Breast epithelium (tissue), 3 donors: ENCODE measurements around the gene ENAM.

ENCODE experiments used
- POLR2A ChIP-seq: fragments of 450-650 bp; IDR thresholded peaks from one replicate; pipeline ENCODE4 v1.6.1; 2016; ENCODE audit warnings: antibody characterized with exemption, mild to moderate bottlenecking, moderate library complexity
- TF ChIP-seq, protein P1 (sequence below), 3 donors: fragments of 450-650 bp; IDR thresholded peaks; one replicate each; pipeline ENCODE4 v1.5.1; 2016 to 2017; ENCODE audit warnings: antibody characterized with exemption in 3 of 3, mild to moderate bottlenecking in 3 of 3, moderate library complexity in 3 of 3

DNA sequence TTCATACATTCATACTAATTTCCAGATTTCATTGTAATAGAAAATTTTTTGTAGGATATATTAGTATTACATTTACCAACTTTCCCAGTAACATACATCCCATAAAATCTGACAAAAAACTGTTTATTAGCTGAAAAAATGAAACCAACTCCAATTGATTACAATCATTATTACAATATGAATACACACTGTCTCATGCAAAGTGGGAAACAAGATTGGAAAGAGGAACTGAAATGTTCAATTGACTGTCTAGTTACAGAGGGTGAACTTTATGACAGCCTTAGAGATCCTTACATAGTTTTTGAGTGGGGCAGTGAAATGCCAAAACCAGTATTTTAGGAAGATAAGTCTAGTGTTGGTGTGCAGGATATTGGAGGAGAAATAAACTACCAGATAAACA lies 38.8 kb upstream of the ENAM start:
- no peak for TF ChIP-seq POLR2A
- TF ChIP-seq, protein P1, sequence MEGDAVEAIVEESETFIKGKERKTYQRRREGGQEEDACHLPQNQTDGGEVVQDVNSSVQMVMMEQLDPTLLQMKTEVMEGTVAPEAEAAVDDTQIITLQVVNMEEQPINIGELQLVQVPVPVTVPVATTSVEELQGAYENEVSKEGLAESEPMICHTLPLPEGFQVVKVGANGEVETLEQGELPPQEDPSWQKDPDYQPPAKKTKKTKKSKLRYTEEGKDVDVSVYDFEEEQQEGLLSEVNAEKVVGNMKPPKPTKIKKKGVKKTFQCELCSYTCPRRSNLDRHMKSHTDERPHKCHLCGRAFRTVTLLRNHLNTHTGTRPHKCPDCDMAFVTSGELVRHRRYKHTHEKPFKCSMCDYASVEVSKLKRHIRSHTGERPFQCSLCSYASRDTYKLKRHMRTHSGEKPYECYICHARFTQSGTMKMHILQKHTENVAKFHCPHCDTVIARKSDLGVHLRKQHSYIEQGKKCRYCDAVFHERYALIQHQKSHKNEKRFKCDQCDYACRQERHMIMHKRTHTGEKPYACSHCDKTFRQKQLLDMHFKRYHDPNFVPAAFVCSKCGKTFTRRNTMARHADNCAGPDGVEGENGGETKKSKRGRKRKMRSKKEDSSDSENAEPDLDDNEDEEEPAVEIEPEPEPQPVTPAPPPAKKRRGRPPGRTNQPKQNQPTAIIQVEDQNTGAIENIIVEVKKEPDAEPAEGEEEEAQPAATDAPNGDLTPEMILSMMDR (IDR thresholded peaks at IDR 0.05) = no peak
